PC-3 (cell line): Measurements from ENCODE around the gene LAMA5.

ENCODE experiments used
- CTCF ChIP-seq: fragments of 300-600 bp; sonication (generic); conservative IDR thresholded peaks from 2 replicates; pipeline ENCODE4 v1.5.1; 2017; ENCODE audit warnings: antibody characterized with exemption, low read depth, mild to moderate bottlenecking, low read length
- EZH2 ChIP-seq: fragments of 300-600 bp; sonication (generic); IDR thresholded peaks from one replicate; pipeline ENCODE4 v1.6.1; 2017; ENCODE audit warnings: antibody characterized with exemption, mild to moderate bottlenecking, low read length; ENCODE audit not compliant: unreplicated experiment

- no peak for TF ChIP-seq CTCF
- no peak for TF ChIP-seq EZH2
Measured at GRCh38 chr20:62391165-62392076, 24.3 kb upstream of the LAMA5 start.
